NAMALWA (cell line): Measurements from ENCODE around the gene PSMC4.
A peak's percentile ranks its signal among the peaks of the same experiment; 100 is the strongest.
"Not testable (repeated sequence)": the region's sequence is repeated elsewhere in the genome, so short reads cannot be mapped to it uniquely, and the experiment has no call there.

Experiments used
- DNase-seq: peaks from one replicate; pipeline ENCODE4 v3.0.0-alpha.2; 2015; ENCODE audit warnings: low spot score

PSMC4 gene

DNA sequence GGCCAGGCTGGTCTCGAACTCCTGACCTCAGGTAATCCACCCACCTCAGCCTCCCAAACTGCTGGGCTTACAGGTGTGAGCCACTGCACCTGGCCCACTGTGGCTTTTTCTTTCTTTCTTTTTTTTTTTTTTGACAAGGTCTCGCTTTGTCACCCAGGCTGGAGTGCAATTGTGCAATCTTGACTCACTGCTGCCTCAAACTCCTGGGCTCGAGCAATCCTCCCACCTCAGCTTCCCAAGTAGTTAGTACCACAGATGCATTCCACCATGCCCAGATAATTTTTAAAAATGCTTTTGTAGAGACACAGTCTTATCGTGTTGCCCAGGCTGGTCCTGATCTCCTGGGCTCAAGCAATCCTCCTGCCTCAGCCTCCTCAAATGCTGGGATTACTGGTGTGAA is 24.4 kb upstream of the PSMC4 start:
- DNase-seq: no peak

GRCh38 chr19:39949026-39949747 is 21.8 kb upstream of the PSMC4 start:
- DNase-seq: no peak

DNA sequence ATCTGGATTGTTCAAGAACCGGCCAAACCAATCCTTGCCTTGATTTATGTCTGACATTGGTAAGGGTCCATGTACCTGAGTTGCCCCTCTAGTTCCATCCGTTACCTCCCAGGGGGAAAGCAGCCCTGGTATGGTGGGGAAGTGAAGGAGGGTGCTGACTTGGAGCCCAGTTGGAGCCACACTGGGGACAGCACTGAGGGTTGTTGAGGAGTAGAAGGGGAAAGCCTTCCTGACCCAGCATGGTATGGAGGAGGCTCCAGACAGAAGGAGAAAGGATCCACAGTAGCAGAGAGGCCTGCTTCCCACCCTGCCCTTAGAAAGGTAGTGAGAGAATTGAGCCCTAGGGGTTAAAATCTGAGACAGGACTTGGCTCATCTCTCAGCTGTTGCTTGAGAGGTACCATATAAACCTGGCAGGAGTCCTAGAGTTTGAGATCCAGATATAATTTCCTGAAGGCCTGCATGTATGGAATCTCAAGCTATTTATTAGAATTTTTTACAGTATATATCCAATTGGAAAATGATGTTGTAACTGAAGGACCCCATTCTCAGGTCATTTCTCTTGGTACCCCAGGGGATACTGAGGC is 19.8 kb upstream of the PSMC4 start:
- DNase-seq: no peak

- DNase-seq: no peak
Observed at GRCh38 chr19:39951686-39952085, 19.3 kb upstream of the PSMC4 start.

DNA sequence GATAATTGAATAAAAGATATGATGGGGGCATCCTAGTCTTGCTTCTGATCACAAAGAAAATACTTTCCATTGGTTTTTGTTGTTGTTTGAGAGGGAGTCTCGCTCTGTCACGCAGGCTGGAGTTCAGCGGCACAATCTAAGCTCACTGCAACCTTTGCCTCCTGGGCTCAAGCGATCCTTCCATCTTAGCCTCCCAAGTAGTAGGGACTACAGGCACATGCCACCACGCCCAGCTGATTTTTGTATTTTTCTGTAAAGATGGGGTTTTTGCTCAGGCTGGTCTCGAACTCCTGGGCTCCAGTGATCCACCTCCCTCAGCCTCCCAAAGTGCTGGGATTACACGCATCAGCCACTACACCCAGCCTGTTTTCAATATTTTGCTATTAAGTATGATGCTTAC is 17.1 kb upstream of the PSMC4 start:
- no peak for DNase-seq

DNA sequence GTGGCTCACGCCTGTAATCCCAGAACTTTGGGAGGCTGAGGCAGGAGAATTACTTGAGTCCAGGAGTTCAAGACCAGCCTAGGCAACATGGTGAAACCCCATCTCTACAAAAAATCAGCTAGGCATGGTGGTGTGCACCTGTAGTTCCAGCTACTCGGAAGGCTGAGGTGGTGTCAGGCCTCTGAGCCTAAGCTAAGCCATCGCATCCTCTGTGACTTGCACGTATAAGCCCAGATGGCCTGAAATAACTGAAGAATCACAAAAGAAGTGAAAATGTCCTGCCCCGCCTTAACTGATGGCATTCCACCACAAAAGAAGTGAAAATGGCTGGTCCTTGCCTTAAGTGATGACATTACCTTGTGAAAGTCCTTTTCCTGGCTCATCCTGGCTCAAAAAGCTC is 13.1 kb upstream of the PSMC4 start:
- not testable (repeated sequence) for DNase-seq

DNA sequence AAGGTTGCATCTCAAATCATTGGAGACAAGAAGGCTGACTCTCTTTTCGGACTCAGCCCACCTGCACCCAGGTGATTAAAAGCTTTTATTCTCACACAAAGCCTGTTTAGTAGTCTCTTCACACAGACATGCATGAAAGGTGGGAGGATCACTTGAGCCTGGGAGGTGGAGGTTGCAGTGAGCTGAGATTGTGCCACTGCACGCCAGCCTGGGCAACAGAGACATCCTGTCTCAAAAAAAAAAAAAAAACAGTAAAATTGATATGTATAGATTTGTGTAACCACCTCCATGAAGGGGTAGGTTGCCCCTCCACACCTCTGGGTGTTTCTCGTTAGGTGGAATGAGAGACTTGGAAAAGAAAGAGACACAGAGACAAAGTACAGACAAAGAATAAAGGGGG is 12.0 kb upstream of the PSMC4 start:
- not testable (repeated sequence) for DNase-seq

DNA sequence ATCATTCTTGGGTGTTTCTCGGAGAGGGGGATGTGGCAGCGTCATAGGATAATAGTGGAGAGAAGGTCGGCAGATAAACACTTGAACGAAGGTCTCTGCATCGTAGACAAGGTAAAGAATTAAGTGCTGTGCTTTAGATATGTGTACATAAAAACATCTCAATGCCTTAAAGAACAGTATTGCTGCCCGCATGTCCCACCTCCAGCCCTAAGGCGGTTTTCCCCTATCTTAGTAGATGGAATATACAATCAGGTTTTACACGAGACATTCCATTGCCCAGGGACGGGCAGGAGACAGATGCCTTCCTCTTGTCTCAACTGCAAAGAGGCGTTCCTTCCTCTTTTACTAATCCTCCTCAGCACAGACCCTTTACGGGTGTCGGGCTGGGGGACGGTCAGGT is 11.6 kb upstream of the PSMC4 start:
- not testable (repeated sequence) for DNase-seq

DNA sequence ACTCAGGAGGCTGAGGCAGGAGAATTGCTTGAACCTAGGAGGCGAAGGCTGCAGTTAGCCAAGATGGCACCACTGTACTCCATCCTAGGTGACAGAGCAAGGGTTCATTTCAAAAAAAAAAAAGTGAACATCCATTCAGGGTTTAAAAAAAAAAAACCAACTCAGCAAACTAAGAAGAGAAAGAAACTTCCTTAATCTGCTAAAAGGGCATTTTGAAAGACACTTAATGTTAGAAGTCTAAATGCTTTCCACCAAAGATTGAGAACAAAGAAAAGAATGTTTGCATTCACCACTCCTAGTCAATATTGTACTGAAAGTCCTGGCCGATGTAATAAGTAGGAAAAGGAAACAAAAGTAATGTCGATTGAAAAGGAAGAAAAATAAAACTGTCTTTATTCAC is 7.1 kb upstream of the PSMC4 start:
- no peak for DNase-seq

GRCh38 chr19:39966617-39967016 is 4.3 kb upstream of the PSMC4 start:
- DNase-seq: no peak

GRCh38 chr19:39967561-39967960 is 3.4 kb upstream of the PSMC4 start:
- DNase-seq: no peak

DNA sequence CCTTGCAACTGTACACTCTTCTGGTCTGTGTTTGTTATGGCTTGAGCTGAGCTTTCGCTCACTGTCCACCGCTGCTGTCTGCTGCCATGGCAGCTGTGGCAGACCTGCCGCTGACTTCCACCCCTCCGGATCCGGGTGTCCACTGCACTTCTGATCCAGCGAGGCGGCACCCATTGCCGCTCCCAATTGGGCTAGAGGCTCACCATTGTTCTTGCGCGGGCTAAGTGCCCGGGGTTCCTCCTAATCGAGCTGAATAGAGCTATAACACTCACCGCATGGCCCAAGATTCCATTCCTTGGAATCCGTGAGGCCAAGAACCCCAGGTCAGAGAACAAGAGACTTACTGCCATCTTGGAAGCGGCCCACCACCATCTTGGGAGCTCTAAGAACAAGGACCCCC is 2.2 kb upstream of the PSMC4 start:
- DNase-seq: no peak

DNA sequence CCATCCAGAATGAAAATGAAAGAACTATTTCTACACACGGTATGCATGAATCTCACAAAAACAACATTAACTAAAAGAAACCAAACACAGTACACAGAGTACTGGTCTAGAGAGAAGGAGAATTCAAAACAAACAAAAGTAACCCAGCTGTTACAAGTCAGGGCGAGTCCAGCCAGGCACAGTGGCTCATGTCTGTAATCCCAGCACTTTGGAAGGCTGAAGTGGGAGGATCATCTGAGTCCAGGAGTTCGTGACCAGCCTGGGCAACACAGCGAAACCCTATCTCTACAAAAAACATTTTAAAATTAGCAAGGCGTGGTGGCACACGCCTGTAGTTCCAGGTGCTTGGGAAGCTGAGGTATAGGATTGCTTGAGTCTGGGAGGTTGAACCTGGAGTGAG is 1.7 kb upstream of the PSMC4 start:
- no peak for DNase-seq

GRCh38 chr19:39969681-39970424 is 1.1 kb upstream of the PSMC4 start:
- DNase-seq: no peak

GRCh38 chr19:39970425-39970674 is 615 bp upstream of the PSMC4 start:
- no peak for DNase-seq

DNA sequence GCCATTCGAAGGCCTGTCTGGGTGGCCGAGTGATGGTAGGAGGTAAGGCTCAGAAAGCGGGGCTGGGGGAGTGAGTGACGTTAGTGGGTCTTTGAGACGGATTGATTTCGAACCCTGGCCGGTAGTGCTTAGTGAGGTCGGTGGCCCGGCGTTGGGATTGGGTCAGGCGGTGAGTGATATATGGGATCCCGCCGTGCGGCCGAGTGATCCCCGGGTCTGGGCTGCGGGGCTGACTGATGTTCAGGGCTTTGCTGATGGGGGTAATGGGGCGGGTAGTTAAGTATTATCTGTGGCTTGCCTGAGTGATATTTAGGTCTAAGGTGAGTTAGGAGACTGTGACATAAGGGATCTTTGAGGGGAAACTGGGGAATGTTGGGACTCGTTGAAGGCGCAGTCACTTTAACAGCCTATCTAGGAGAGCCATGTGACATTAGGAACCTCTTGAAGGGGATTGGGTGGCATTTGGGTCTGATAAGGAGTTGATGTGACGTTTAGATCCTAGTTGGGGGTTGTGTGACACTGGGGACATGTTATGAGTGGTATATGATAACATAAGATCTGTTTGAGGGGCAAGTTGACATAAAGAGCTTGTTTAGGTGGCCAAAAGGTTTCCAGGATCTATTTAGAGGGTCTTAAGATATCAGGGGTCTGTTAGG is 543 bp downstream of the PSMC4 start:
- DNase-seq: peak; percentile 31

- no peak for DNase-seq
Observed at GRCh38 chr19:39974377-39975155, 3.6 kb downstream of the PSMC4 start.

GRCh38 chr19:39982883-39983282 is 11.9 kb downstream of the PSMC4 start:
- DNase-seq: no peak

GRCh38 chr19:39983695-39984300 is 12.8 kb downstream of the PSMC4 start:
- no peak for DNase-seq

GRCh38 chr19:39986643-39987042 is 15.7 kb downstream of the PSMC4 start:
- no peak for DNase-seq

DNA sequence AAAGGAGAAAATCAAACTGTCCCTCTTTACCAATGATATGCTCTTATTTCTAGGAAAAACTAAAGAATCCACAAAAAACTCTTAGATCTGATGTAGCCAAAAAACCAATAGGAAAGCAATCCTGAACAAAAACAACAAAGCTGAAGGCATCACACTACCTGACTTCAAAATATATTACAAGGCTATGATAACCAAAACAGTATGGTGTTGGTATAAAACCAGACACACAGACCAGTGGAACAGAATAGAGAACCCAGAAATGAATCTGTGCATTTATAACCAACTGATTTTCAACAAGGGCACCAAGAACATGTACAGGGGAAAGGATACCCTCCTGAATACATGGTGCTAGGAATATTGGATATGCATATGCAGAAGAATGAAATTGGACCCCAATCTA is 16.2 kb downstream of the PSMC4 start:
- DNase-seq: no peak

DNA sequence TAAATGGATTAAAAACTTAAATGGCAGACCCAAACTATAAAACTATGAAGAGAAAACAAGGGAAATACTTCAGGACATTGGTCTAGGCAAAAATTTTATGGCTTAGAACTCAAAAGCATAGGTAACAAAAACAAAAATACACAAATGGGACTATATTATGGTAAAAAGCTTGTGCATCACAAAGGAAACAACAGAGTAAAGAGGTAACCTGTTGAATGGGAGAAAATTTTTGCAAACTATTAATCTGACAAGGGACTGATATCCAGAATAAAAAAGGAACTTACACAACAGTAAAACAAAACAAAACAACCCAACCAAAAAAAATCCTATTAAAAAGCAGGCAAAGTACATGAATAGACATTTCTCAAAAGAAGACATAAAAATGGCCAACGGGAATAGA is 16.6 kb downstream of the PSMC4 start:
- DNase-seq: no peak
